Measurements from ENCODE around the gene DAAM2. TPM values are rescaled to one million over a fixed set of nuclear protein-coding genes. Genes with fewer than 3 reads are reported as not detected.
A peak's percentile ranks its signal among the peaks of the same experiment; 100 is the strongest.

Gene DAAM2
- total and polyA plus RNA-seq, 8 donors = 9.3 to 78.8 (median 19.3) TPM

GRCh38 chr6:39790772-39791171 lies 1.4 kb upstream of the DAAM2 start:
- WGBS, 5 donors = 30 to 50% (median 39%) methylated on average over 5 of the region's 5 CpGs
- Histone ChIP-seq H3K27ac (peak overlapping the region in 2 of 5 donors; percentile 41 to 58), H3K4me1 (peaks cover 4 to 50% (median 29%) of the 10 kb centered on the region in 4 donors), H3K4me3 (no peak overlapping the region), H3K27me3 (peaks cover 0 to 21% (median 12%) of the 10 kb centered on the region in 3 donors), H3K36me3 (no peaks in the 10 kb centered on the region), H3K9me3 (no peaks in the 10 kb centered on the region)
- intact Hi-C loops (cut with DNase I; ENCODE audit: low total_unique reads) = no loop called here
- TF ChIP-seq CTCF (IDR thresholded peaks at IDR 0.05) (no peak), EP300 (IDR thresholded peaks at IDR 0.05) (no peak), POLR2A (IDR thresholded peaks at IDR 0.05) (no peak), POLR2AphosphoS5 (IDR thresholded peaks at IDR 0.05) (no peak)
- peak in 1 of 2 donors; percentile 43 for DNase-seq

- H3K4me3 ChIP-seq = no peak overlapping the region
- WGBS, 5 donors = 18 to 56% (median 32%) methylated on average over 1 of the region's 1 CpG
- peaks cover 4 to 55% (median 29%) of the 10 kb centered on the region in 4 donors for H3K4me1 ChIP-seq
- intact Hi-C loops (cut with DNase I; ENCODE audit: low total_unique reads) = no loop called here
- peak overlapping the region in 3 of 5 donors; percentile 77 to 92 (median 85) for H3K27ac ChIP-seq
- peaks cover 0 to 21% (median 12%) of the 10 kb centered on the region in 3 donors for H3K27me3 ChIP-seq
- DNase-seq = no peak
- no peaks in the 10 kb centered on the region for H3K9me3 ChIP-seq
- no peaks in the 10 kb centered on the region for H3K36me3 ChIP-seq
- TF ChIP-seq CTCF (IDR thresholded peaks at IDR 0.05) (no peak), EP300 (IDR thresholded peaks at IDR 0.05) (no peak), POLR2AphosphoS5 (IDR thresholded peaks at IDR 0.05) (no peak), POLR2A (IDR thresholded peaks at IDR 0.05) (no peak)
These were observed 865 bp upstream of the DAAM2 start for GRCh38 chr6:39791311-39791710.

GRCh38 chr6:39792540-39793450 lies 619 bp downstream of the DAAM2 start:
- peaks cover 4 to 59% (median 29%) of the 10 kb centered on the region in 4 donors for H3K4me1 ChIP-seq
- intact Hi-C loops (cut with DNase I; ENCODE audit: low total_unique reads) = no loop called here
- TF ChIP-seq POLR2A (IDR thresholded peaks at IDR 0.05) = no peak
- no peaks in the 10 kb centered on the region for H3K36me3 ChIP-seq
- peak overlapping the region; percentile 69 to 92 (median 81) for H3K27ac ChIP-seq
- H3K4me3 ChIP-seq = peak overlapping the region; percentile 55 to 74 (median 62)
- H3K9me3 ChIP-seq = no peaks in the 10 kb centered on the region
- WGBS, 5 donors = 15 to 20% (median 18%) methylated on average over 28 to 29 of the region's 29 CpGs
- peak in 1 of 2 donors; percentile 57 for DNase-seq
- H3K27me3 ChIP-seq = peaks cover 0 to 21% (median 12%) of the 10 kb centered on the region in 3 donors

GRCh38 chr6:39793516-39793915 lies 1.3 kb downstream of the DAAM2 start:
- WGBS, 5 donors = 45 to 66% (median 58%) methylated on average over 7 of the region's 7 CpGs
- H3K27me3 ChIP-seq = peaks cover 0 to 21% (median 12%) of the 10 kb centered on the region in 3 donors
- no peaks in the 10 kb centered on the region for H3K36me3 ChIP-seq
- TF ChIP-seq POLR2A (IDR thresholded peaks at IDR 0.05) (no peak), EP300 (IDR thresholded peaks at IDR 0.05) (no peak), POLR2AphosphoS5 (IDR thresholded peaks at IDR 0.05) (no peak), CTCF (IDR thresholded peaks at IDR 0.05) (no peak)
- H3K4me3 ChIP-seq = peak overlapping the region; percentile 55 to 74 (median 62)
- intact Hi-C loops (cut with DNase I; ENCODE audit: low total_unique reads) = no loop called here
- peak in 1 of 2 donors; percentile 34 for DNase-seq
- peaks cover 4 to 59% (median 29%) of the 10 kb centered on the region in 4 donors for H3K4me1 ChIP-seq
- peak overlapping the region in 4 of 5 donors; percentile 77 to 92 (median 83) for H3K27ac ChIP-seq
- H3K9me3 ChIP-seq = no peaks in the 10 kb centered on the region

Data from stomach (tissue), 9 donors.